ENCODE results near the gene SYT5. TPM values are rescaled to one million over a fixed set of nuclear protein-coding genes. Genes with fewer than 3 reads are reported as not detected.

The SYT5 gene
- total RNA-seq (under 1 TPM; 0.06 to 0.40 TPM), polyA plus RNA-seq (under 1 TPM in 1 of 2 donors, not detected in 1; 0.33 TPM)
- long read RNA-seq, donor 1: 0 reads
- long read RNA-seq, donor 2: 0 reads
- long read RNA-seq, donor 3, partial matches to known transcripts: 0 of 1 reads
- long read RNA-seq, donor 3, other reads (novel, unspliced or antisense): 0 of 1 reads
- long read RNA-seq, donor 4: 0 reads
- long read RNA-seq, donor 5, partial matches to known transcripts: 0 of 1 reads
- long read RNA-seq, donor 5, other reads (novel, unspliced or antisense): 0 of 1 reads

DNA sequence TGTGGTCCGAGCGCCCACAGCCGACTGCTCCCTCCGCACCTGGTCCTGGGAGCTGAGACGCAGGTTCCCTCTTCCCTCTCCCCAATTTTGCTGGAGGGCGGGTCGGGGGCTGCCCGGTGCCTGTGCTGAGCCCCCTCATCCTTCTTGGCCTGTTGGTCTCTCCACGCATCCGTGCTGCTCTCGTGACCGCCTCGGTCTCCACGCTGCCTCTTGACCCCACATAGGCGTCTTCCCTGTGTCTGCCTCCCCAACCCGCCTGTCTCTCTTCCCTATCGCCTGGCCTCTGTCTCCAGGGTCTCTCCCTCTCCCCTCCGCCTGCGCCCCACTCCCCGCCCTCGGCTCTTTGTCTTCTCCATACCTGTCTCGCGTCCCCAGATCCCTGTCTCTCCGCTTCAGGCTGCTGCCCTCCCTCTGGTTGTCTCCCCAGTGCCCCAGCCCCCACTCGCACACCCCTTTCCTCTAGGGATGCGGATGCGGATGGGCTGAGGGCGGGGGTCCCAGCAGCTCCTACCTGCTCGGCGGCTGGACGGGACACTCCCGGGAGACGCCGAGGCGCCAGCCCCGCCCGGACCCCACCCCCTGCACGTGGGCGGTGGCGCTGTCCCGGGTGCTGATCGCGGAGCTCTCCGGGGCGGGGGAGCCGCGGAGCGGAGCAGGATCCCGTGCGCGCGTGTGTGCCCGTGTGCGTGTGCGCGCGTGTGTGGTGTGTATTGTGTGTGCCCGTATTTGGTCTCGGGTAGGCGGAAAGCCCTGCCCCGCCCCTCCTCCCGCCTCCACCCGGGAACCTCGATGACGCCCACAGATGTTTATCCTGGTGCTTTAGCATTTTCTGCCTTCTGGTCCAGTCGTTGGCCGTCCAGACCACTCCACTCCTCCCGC, at the start of gene SYT5:
SYT5 (minus strand) TSS at position 684 of the 879 bp plus-strand sequence. CDS start 1,248 bp downstream, outside the sequence.
- H3K9ac ChIP-seq (ENCODE audit: insufficient read depth in 1 of 2, low read length in 2 of 2): no peak within 1 kb of the TSS
- DNase-seq (peak in 2 of 3 donors; percentile 22 to 50), ATAC-seq (ENCODE audit: insufficient read depth, low FRiP score) (no peak)
- peaks cover 0 to 9% (median 0%) of the 10 kb centered on the region in 5 donors for H3K4me1 ChIP-seq (ENCODE audit: control insufficient read depth in 5 of 5, insufficient read depth in 5 of 5, low read length in 5 of 5)
- WGBS, 2 donors: 2 to 3% methylated on average over 51 to 68 of the region's 68 CpGs
- peaks cover 0 to 6% (median 0%) of the 10 kb centered on the region in 4 donors for H3K9me3 ChIP-seq (ENCODE audit: control insufficient read depth in 4 of 4, insufficient read depth in 3 of 4, low read length in 3 of 4)
- no peaks in the 10 kb centered on the region for H3K36me3 ChIP-seq (ENCODE audit: control insufficient read depth in 4 of 4, insufficient read depth in 4 of 4, low read length in 4 of 4)
- TF ChIP-seq, protein P1, sequence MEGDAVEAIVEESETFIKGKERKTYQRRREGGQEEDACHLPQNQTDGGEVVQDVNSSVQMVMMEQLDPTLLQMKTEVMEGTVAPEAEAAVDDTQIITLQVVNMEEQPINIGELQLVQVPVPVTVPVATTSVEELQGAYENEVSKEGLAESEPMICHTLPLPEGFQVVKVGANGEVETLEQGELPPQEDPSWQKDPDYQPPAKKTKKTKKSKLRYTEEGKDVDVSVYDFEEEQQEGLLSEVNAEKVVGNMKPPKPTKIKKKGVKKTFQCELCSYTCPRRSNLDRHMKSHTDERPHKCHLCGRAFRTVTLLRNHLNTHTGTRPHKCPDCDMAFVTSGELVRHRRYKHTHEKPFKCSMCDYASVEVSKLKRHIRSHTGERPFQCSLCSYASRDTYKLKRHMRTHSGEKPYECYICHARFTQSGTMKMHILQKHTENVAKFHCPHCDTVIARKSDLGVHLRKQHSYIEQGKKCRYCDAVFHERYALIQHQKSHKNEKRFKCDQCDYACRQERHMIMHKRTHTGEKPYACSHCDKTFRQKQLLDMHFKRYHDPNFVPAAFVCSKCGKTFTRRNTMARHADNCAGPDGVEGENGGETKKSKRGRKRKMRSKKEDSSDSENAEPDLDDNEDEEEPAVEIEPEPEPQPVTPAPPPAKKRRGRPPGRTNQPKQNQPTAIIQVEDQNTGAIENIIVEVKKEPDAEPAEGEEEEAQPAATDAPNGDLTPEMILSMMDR (IDR thresholded peaks at IDR 0.05; ENCODE audit: control extremely low read depth, extremely low read depth): no peak
- H3K27ac ChIP-seq (ENCODE audit: low read depth in 1 of 2, low read length in 1 of 2): no peak within 1 kb of the TSS
- H3K4me3 ChIP-seq: no peak within 1 kb of the TSS
- peaks cover 9 to 55% (median 37%) of the 10 kb centered on the region in 3 donors for H3K27me3 ChIP-seq (ENCODE audit: control insufficient read depth in 3 of 3, insufficient read depth in 3 of 3, low read length in 2 of 3)

DNA sequence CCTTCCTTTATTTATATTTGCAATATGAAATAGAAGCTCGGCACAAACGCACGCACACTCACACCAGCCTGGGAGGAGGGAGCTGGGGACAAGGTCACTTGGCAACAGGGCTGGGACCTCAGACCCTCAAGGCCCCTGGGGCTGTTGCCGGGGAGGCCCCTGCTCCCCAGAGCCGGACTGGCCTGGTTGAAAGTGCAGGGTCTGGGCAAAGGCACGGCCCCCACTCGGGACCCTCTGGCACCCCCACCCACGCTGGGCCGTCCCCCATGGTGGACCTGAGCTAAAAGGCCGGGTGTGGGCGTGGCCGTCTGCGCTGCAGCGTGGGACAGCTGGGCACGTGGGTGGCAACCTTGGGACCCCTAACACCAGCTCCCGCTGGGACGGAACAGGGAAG, 49.7 kb upstream of the SYT5 start:
- ATAC-seq (ENCODE audit: insufficient read depth, low FRiP score) (no peak), DNase-seq (no peak)
- Histone ChIP-seq H3K4me3 (no peak overlapping the region), H3K27ac (ENCODE audit: low read depth in 1 of 2, low read length in 1 of 2) (no peak overlapping the region), H3K4me1 (ENCODE audit: control insufficient read depth in 5 of 5, insufficient read depth in 5 of 5, low read length in 5 of 5) (no peaks in the 10 kb centered on the region), H3K9ac (ENCODE audit: insufficient read depth in 1 of 2, low read length in 2 of 2) (no peak overlapping the region), H3K9me3 (ENCODE audit: control insufficient read depth in 4 of 4, insufficient read depth in 3 of 4, low read length in 3 of 4) (no peaks in the 10 kb centered on the region), H3K27me3 (ENCODE audit: control insufficient read depth in 3 of 3, insufficient read depth in 3 of 3, low read length in 2 of 3) (no peaks in the 10 kb centered on the region), H3K36me3 (ENCODE audit: control insufficient read depth in 4 of 4, insufficient read depth in 4 of 4, low read length in 4 of 4) (peaks cover 11 to 69% (median 20%) of the 10 kb centered on the region in 4 donors)
- TF ChIP-seq, protein P1 (IDR thresholded peaks at IDR 0.05; ENCODE audit: control extremely low read depth, extremely low read depth): no peak
- WGBS, 2 donors: 92 to 95% methylated on average over 17 of the region's 17 CpGs

DNA sequence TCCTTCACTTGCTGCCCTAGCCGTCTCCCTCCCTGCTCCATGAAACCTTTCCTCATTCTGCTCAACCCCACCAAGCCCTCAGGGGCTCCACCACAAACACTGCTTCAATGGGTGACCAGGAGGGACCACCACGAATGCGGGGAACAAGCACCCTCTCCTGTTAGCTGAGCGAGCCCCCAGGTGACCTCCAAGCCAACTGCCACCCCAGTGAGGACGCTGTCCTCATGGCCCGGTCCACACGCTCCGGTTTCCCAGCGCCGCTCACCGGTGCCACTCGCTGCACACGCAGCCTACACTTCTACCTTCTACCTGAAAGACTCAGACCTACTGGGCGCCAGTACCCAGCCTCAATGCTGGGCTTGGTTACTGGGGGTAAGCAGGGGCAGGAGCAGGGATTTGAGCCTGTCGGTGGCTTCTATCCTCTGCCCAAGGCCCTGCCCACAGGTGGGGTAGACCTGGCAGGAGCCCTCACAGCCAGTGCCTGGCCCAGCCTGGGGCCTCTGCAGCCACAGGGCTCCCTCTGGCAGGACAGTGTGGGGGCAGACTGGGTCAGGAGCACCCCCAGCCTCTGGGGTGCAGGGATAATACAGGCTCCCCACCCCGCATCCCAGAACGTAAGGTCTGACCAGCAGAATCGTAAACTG, 49.2 kb upstream of the SYT5 start:
- DNase-seq (no peak), ATAC-seq (ENCODE audit: insufficient read depth, low FRiP score) (no peak)
- peaks cover 6 to 64% (median 17%) of the 10 kb centered on the region in 4 donors for H3K36me3 ChIP-seq (ENCODE audit: control insufficient read depth in 4 of 4, insufficient read depth in 4 of 4, low read length in 4 of 4)
- no peak overlapping the region for H3K4me3 ChIP-seq
- WGBS, 2 donors: 95 to 96% methylated on average over 18 of the region's 18 CpGs
- H3K27me3 ChIP-seq (ENCODE audit: control insufficient read depth in 3 of 3, insufficient read depth in 3 of 3, low read length in 2 of 3): no peaks in the 10 kb centered on the region
- no peaks in the 10 kb centered on the region for H3K9me3 ChIP-seq (ENCODE audit: control insufficient read depth in 4 of 4, insufficient read depth in 3 of 4, low read length in 3 of 4)
- no peak overlapping the region for H3K27ac ChIP-seq (ENCODE audit: low read depth in 1 of 2, low read length in 1 of 2)
- H3K9ac ChIP-seq (ENCODE audit: insufficient read depth in 1 of 2, low read length in 2 of 2): no peak overlapping the region
- TF ChIP-seq, protein P1 (IDR thresholded peaks at IDR 0.05; ENCODE audit: control extremely low read depth, extremely low read depth): no peak
- H3K4me1 ChIP-seq (ENCODE audit: control insufficient read depth in 5 of 5, insufficient read depth in 5 of 5, low read length in 5 of 5): no peaks in the 10 kb centered on the region

Data from lung (tissue), 16 donors.